Astrocyte (in vitro differentiated cells and primary cell): Measurements from ENCODE around the gene FAM83C.

ENCODE experiments used
- EZH2 ChIP-seq: IDR thresholded peaks from 2 replicates; pipeline ENCODE4 v1.6.1; 2012; ENCODE audit warnings: mild to moderate bottlenecking, low read length, inconsistent platforms; ENCODE audit not compliant: insufficient read depth
- TF ChIP-seq, protein P1 (sequence below): IDR thresholded peaks from 2 replicates; pipeline ENCODE4 v1.5.1; 2011; ENCODE audit warnings: low read depth, mild to moderate bottlenecking, inconsistent platforms, low read length, moderate library complexity; ENCODE audit not compliant: insufficient read depth

DNA sequence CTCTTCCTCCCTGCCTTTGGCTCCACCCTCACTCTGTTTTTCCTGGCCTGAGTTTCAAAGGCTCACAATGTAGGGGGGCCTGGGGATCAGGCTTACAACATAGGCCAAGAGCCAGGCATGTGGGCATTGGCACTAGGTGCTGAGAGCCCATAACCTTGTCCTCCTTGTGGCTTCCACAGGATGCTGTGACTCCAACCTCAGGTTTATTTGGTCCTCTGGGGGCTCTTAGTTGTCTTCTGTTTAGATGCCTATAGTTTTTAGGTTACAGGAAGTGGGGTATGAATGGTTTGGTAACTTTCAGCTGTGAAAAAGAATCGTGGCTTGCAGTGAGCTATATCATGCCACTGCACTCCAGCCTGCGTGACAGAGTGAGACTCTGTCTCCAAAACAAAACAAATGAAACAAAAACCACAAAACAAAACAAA lies 40.2 kb downstream of the FAM83C start:
- TF ChIP-seq, protein P1, sequence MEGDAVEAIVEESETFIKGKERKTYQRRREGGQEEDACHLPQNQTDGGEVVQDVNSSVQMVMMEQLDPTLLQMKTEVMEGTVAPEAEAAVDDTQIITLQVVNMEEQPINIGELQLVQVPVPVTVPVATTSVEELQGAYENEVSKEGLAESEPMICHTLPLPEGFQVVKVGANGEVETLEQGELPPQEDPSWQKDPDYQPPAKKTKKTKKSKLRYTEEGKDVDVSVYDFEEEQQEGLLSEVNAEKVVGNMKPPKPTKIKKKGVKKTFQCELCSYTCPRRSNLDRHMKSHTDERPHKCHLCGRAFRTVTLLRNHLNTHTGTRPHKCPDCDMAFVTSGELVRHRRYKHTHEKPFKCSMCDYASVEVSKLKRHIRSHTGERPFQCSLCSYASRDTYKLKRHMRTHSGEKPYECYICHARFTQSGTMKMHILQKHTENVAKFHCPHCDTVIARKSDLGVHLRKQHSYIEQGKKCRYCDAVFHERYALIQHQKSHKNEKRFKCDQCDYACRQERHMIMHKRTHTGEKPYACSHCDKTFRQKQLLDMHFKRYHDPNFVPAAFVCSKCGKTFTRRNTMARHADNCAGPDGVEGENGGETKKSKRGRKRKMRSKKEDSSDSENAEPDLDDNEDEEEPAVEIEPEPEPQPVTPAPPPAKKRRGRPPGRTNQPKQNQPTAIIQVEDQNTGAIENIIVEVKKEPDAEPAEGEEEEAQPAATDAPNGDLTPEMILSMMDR: no peak
- no peak for TF ChIP-seq EZH2
